ENCODE results near the gene MYO7B. TPM values are rescaled to one million over a fixed set of nuclear protein-coding genes. Genes with fewer than 3 reads are reported as not detected.

The MYO7B gene
- total RNA-seq, 5 donors from 2014 or later (not counting 1 experiment from before 2014, with no cell fraction given) = 0.13 to 0.96 (median 0.28) TPM; not detected in 1

- no peak overlapping the region for H3K4me3 Mint-ChIP-seq
- Histone ChIP-seq H3K4me3 (ENCODE audit: control insufficient read depth in 1 of 2, extremely low read depth in 1 of 2, low read length in 1 of 2) (no peak overlapping the region), H3K27me3 (replicated peaks in 1 of 2; ENCODE audit: control insufficient read depth in 2 of 2, extremely low read depth in 1 of 2, insufficient read depth in 2 of 2, low read length in 1 of 2) (no peaks in the 10 kb centered on the region), H3K27ac (ENCODE audit: low read length) (no peak overlapping the region), H3K9me3 (no peaks in the 10 kb centered on the region), H3K36me3 (ENCODE audit: control insufficient read depth in 2 of 2, extremely low read depth in 1 of 2, insufficient read depth in 1 of 2, low read length in 1 of 2) (no peaks in the 10 kb centered on the region), H3K4me1 (ENCODE audit: control insufficient read depth in 1 of 2, extremely low read depth in 1 of 2, insufficient read depth in 2 of 2, low read length in 2 of 2) (peaks cover 0 to 5% of the 10 kb centered on the region in 2 experiments)
- no peak for ATAC-seq (replicated peaks in 1 of 4)
- H3K4me1 Mint-ChIP-seq = peaks cover 0 to 6% (median 5%) of the 10 kb centered on the region in 3 donors
- DNase-seq = peak in 1 of 35 experiments; percentile 4
- H3K9me3 Mint-ChIP-seq = no peaks in the 10 kb centered on the region
- 84% methylated on average over 19 of the region's 27 CpGs for WGBS (ENCODE audit: insufficient coverage)
- ChIA-PET POLR2A (interaction anchor here in 1 of 2 donors (0.6 kb wide), 1 partner anchor 52 kb away, joined by 3 read pairs; no protein-coding TSS in a partner anchor), CTCF (interaction anchor here in 1 of 2 donors (0.8 to 1.2 kb wide), 3 partner anchors 45 to 109 kb away, joined by 3 read pairs; no protein-coding TSS in a partner anchor)
- no peaks in the 10 kb centered on the region for H3K27me3 Mint-ChIP-seq
- no peak overlapping the region for H3K27ac Mint-ChIP-seq
- H3K36me3 Mint-ChIP-seq = no peaks in the 10 kb centered on the region
Observed at GRCh38 chr2:127593228-127594115, 58.0 kb downstream of the MYO7B start.

- Mint-ChIP-seq H3K9me3 (no peaks in the 10 kb centered on the region), H3K27me3 (no peaks in the 10 kb centered on the region), H3K36me3 (no peaks in the 10 kb centered on the region), H3K4me1 (peaks cover 0 to 6% (median 5%) of the 10 kb centered on the region in 3 donors), H3K27ac (no peak overlapping the region), H3K4me3 (no peak overlapping the region)
- Histone ChIP-seq H3K27ac (ENCODE audit: low read length) (no peak overlapping the region), H3K27me3 (replicated peaks in 1 of 2; ENCODE audit: control insufficient read depth in 2 of 2, extremely low read depth in 1 of 2, insufficient read depth in 2 of 2, low read length in 1 of 2) (no peaks in the 10 kb centered on the region), H3K36me3 (ENCODE audit: control insufficient read depth in 2 of 2, extremely low read depth in 1 of 2, insufficient read depth in 1 of 2, low read length in 1 of 2) (no peaks in the 10 kb centered on the region), H3K4me1 (ENCODE audit: control insufficient read depth in 1 of 2, extremely low read depth in 1 of 2, insufficient read depth in 2 of 2, low read length in 2 of 2) (peaks cover 0 to 5% of the 10 kb centered on the region in 2 experiments), H3K9me3 (no peaks in the 10 kb centered on the region), H3K4me3 (ENCODE audit: control insufficient read depth in 1 of 2, extremely low read depth in 1 of 2, low read length in 1 of 2) (no peak overlapping the region)
- ChIA-PET POLR2A (no interaction called here), CTCF (interaction anchor here in 1 of 2 donors (1.2 kb wide), 1 partner anchor 44 kb away, joined by 3 read pairs; no protein-coding TSS in a partner anchor)
- no peak for DNase-seq
- 93% methylated on average over 5 of the region's 10 CpGs for WGBS (ENCODE audit: insufficient coverage)
- no peak for ATAC-seq (replicated peaks in 1 of 4)
Observed at GRCh38 chr2:127594116-127594591, 58.7 kb downstream of the MYO7B start.

DNA sequence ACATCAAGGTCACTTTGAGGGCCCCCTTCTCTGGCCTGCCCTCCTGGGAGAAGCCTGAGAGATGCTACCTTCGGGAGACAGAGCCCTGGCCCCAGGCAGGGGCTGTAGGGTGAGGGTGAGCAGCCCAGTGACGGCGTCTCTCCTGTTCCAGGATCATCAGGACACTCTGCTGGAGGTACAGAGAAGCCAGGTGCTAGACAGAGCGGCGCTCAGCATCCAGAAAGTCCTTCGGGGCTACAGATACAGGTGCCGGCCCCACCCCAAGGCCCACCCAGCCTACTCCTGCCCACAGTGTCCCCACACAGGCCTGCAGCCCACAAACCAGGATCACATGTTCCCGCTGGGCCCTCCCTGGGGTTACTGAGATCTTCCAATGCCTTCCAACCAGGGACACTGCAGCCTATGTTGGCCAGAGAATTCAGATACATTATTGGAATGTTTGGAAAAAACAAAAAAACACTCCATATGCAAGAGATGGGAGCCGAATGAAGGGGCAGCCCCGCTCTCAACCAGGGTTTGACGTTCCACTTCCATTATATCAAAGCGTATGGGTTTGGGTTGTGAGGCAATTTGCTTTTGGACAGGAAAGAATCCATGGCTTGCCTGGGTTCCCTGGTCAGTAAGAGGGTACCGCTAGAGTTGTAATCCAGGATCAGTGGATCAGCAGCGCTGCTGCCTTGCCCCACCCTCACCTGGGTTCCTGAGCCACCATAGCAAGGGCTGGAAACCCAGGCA lies 61.0 kb downstream of the MYO7B start:
- H3K27me3 ChIP-seq (replicated peaks in 1 of 2; ENCODE audit: control insufficient read depth in 2 of 2, extremely low read depth in 1 of 2, insufficient read depth in 2 of 2, low read length in 1 of 2) = no peaks in the 10 kb centered on the region
- H3K27ac Mint-ChIP-seq = no peak overlapping the region
- no peak for ATAC-seq (replicated peaks in 1 of 4)
- no peaks in the 10 kb centered on the region for H3K9me3 ChIP-seq
- no peaks in the 10 kb centered on the region for H3K9me3 Mint-ChIP-seq
- DNase-seq = no peak
- H3K4me1 ChIP-seq (ENCODE audit: control insufficient read depth in 1 of 2, extremely low read depth in 1 of 2, insufficient read depth in 2 of 2, low read length in 2 of 2) = peaks cover 0 to under 1% of the 10 kb centered on the region in 2 experiments
- ChIA-PET POLR2A (no interaction called here), CTCF (no interaction called here)
- no peaks in the 10 kb centered on the region for H3K36me3 Mint-ChIP-seq
- WGBS (ENCODE audit: insufficient coverage) = 87% methylated on average over 12 of the region's 14 CpGs
- no peak overlapping the region for H3K27ac ChIP-seq (ENCODE audit: low read length)
- H3K4me3 Mint-ChIP-seq = no peak overlapping the region
- no peaks in the 10 kb centered on the region for H3K36me3 ChIP-seq (ENCODE audit: control insufficient read depth in 2 of 2, extremely low read depth in 1 of 2, insufficient read depth in 1 of 2, low read length in 1 of 2)
- no peak overlapping the region for H3K4me3 ChIP-seq (ENCODE audit: control insufficient read depth in 1 of 2, extremely low read depth in 1 of 2, low read length in 1 of 2)
- H3K4me1 Mint-ChIP-seq = peaks cover 0 to 2% (median 0%) of the 10 kb centered on the region in 3 donors
- H3K27me3 Mint-ChIP-seq = peaks cover 0 to 2% of the 10 kb centered on the region in 2 donors

DNA sequence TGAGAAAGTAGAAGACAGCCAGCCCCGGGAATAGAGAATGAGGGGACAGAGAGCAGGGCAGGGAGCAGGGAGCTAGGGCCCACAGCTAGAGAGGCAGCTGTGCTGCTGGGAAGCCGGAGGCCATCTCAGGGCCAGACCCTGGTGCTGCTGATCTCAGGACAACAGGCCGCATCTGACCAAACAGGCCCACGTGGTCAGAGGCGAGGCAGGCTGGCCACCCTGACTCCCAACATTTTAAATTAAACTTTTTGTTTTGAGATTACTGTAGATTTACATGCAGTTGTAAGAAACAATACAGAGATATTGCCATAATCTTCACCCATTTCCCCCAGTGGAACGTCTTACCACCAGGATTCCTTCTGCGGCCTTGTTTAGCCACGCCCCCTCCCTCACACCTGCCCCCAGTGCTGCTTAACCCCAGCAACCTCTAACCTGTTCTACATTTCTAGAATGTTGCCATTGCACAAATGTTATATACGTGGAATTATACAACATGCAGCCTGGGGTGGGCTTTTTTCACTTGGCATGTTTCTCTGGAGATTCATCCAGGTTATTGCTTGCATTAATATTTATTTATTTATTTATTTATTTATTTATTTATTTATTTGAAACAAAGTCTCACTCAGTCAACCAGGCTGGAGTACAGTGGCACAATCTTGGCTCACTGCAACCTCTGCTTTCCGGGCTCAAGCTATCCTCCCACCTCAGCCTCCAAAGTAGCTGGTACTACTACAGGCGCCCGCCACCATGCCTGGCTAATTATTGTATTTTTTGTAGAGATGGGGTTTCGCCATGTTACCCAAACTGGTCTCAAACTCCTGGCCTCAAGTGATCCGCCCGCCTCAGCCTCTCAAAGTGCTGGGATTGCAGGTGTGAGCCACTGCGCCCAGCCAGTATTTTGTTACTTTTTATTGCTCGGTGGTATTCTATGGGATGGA lies 61.8 kb downstream of the MYO7B start:
- H3K36me3 ChIP-seq (ENCODE audit: control insufficient read depth in 2 of 2, extremely low read depth in 1 of 2, insufficient read depth in 1 of 2, low read length in 1 of 2) = no peaks in the 10 kb centered on the region
- 77% methylated on average over 6 of the region's 17 CpGs for WGBS (ENCODE audit: insufficient coverage)
- no peak for ATAC-seq (replicated peaks in 1 of 4)
- no peak overlapping the region for H3K27ac Mint-ChIP-seq
- peaks cover 0 to 2% of the 10 kb centered on the region in 2 experiments for H3K27me3 ChIP-seq (replicated peaks in 1 of 2; ENCODE audit: control insufficient read depth in 2 of 2, extremely low read depth in 1 of 2, insufficient read depth in 2 of 2, low read length in 1 of 2)
- H3K4me3 ChIP-seq (ENCODE audit: control insufficient read depth in 1 of 2, extremely low read depth in 1 of 2, low read length in 1 of 2) = no peak overlapping the region
- CTCF ChIA-PET = no interaction called here
- DNase-seq = no peak
- no peaks in the 10 kb centered on the region for H3K4me1 ChIP-seq (ENCODE audit: control insufficient read depth in 1 of 2, extremely low read depth in 1 of 2, insufficient read depth in 2 of 2, low read length in 2 of 2)
- POLR2A ChIA-PET = no interaction called here
- peaks cover 0 to 2% (median 0%) of the 10 kb centered on the region in 3 donors for H3K4me1 Mint-ChIP-seq
- no peaks in the 10 kb centered on the region for H3K9me3 ChIP-seq
- no peaks in the 10 kb centered on the region for H3K36me3 Mint-ChIP-seq
- H3K4me3 Mint-ChIP-seq = no peak overlapping the region
- peaks cover 0 to 2% of the 10 kb centered on the region in 2 donors for H3K27me3 Mint-ChIP-seq
- no peak overlapping the region for H3K27ac ChIP-seq (ENCODE audit: low read length)
- H3K9me3 Mint-ChIP-seq = peaks cover 0 to 3% (median 0%) of the 10 kb centered on the region in 3 donors

DNA sequence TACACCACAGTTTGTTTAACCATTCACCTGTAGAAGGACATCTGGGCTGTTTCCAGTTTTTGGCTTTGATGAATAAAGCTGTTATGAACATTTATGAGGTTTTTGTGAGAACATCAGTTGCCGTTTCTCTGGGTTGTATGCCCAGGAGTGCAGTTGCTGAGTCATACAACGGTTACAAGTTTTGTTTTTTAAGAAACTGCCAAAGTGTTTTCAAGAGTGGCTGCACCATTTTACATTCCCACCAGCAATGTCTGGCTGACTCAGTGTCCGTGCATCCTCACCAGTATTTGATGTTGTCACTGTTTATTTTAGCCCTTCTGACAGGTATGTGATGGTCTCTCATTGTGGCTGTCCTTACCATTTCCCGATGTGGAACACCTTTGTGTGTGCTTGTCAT lies 62.5 kb downstream of the MYO7B start:
- Mint-ChIP-seq H3K36me3 (peaks cover under 1% of the 10 kb centered on the region), H3K27me3 (peaks cover 0 to 2% of the 10 kb centered on the region in 2 donors)
- WGBS (ENCODE audit: insufficient coverage) = 43% methylated on average over 1 of the region's 4 CpGs

More for the DNA sequence above, 62.5 kb downstream of the MYO7B start:
- peaks cover 0 to 6% (median 0%) of the 10 kb centered on the region in 3 donors for H3K9me3 Mint-ChIP-seq
- DNase-seq (no peak), ATAC-seq (replicated peaks in 1 of 4) (no peak)
- no peak overlapping the region for H3K27ac ChIP-seq (ENCODE audit: low read length)
- ChIA-PET CTCF (no interaction called here), POLR2A (no interaction called here)
- no peaks in the 10 kb centered on the region for H3K4me1 ChIP-seq (ENCODE audit: control insufficient read depth in 1 of 2, extremely low read depth in 1 of 2, insufficient read depth in 2 of 2, low read length in 2 of 2)
- H3K27ac Mint-ChIP-seq = no peak overlapping the region
- peaks cover 0 to 2% (median 0%) of the 10 kb centered on the region in 3 donors for H3K4me1 Mint-ChIP-seq
- peaks cover 2% of the 10 kb centered on the region for H3K9me3 ChIP-seq
- H3K27me3 ChIP-seq (replicated peaks in 1 of 2; ENCODE audit: control insufficient read depth in 2 of 2, extremely low read depth in 1 of 2, insufficient read depth in 2 of 2, low read length in 1 of 2) = peaks cover 0 to 2% of the 10 kb centered on the region in 2 experiments
- no peak overlapping the region for H3K4me3 ChIP-seq (ENCODE audit: control insufficient read depth in 1 of 2, extremely low read depth in 1 of 2, low read length in 1 of 2)
- H3K4me3 Mint-ChIP-seq = no peak overlapping the region
- H3K36me3 ChIP-seq (ENCODE audit: control insufficient read depth in 2 of 2, extremely low read depth in 1 of 2, insufficient read depth in 1 of 2, low read length in 1 of 2) = no peaks in the 10 kb centered on the region
